OCI-LY7 (cell line): Measurements from ENCODE around the gene BLNK. TPM values are rescaled to one million over a fixed set of nuclear protein-coding genes. Genes with fewer than 3 reads are reported as not detected.

ENCODE experiments used
- BruUV-seq: library from RNA; stranded (reverse); fragments of 400-500 nt; replicated peaks from 2 replicates; lab custom pipeline; 2021; lab: Mats Ljungman, UMichigan
- CTCF ChIA-PET: fragments of 300-600 bp; sonication (Branson Sonifier 250); formaldehyde crosslinking; loops from one replicate; lab custom pipeline; 2022; ENCODE audit warnings: antibody characterized with exemption; ENCODE audit not compliant: unreplicated experiment; lab: Charles Lee
- POLR2A ChIA-PET: fragments of 300-600 bp; sonication (Branson Sonifier 250); formaldehyde crosslinking; loops from one replicate; lab custom pipeline; 2022; ENCODE audit warnings: antibody characterized with exemption; lab: Charles Lee
- DNase-seq: peaks from one replicate; pipeline ENCODE4 v3.0.0-alpha.2; 2015; ENCODE audit warnings: low spot score
- H2AFZ ChIP-seq: fragments of 200-600 bp; sonication (generic), shearing (Covaris generic); 2 replicates; pipeline ENCODE4 v1.6.1; 2014; ENCODE audit warnings: mild to moderate bottlenecking, antibody characterized with exemption, low read length, moderate library complexity
- H3K27ac ChIP-seq: fragments of 200-600 bp; sonication (generic); 2 replicates; pipeline ENCODE4 v1.5.1; 2014; ENCODE audit warnings: mixed run types, low read depth, mild to moderate bottlenecking, moderate library complexity, low read length, inconsistent platforms; ENCODE audit not compliant: poor library complexity, severe bottlenecking
- H3K36me3 ChIP-seq: fragments of 200-600 bp; sonication (generic); 2 replicates; pipeline ENCODE4 v1.6.1; 2014; ENCODE audit warnings: mild to moderate bottlenecking, antibody characterized with exemption, low read length, moderate library complexity, mixed read lengths; ENCODE audit not compliant: insufficient read depth
- H3K4me1 ChIP-seq: fragments of 200-600 bp; sonication (generic); 2 replicates; pipeline ENCODE4 v1.5.1; 2014; ENCODE audit warnings: mild to moderate bottlenecking, low read length; ENCODE audit not compliant: insufficient read depth, poor library complexity, severe bottlenecking
- H3K4me2 ChIP-seq: fragments of 200-600 bp; sonication (generic); 2 replicates; pipeline ENCODE4 v1.6.1; 2014; ENCODE audit warnings: mild to moderate bottlenecking, low read length
- H3K4me3 ChIP-seq: fragments of 200-600 bp; sonication (generic); 2 replicates; pipeline ENCODE4 v1.5.1; 2014; ENCODE audit warnings: mild to moderate bottlenecking, low read depth, low read length; ENCODE audit not compliant: poor library complexity, severe bottlenecking
- H3K79me2 ChIP-seq: fragments of 200-600 bp; sonication (generic); 2 replicates; pipeline ENCODE4 v1.6.1; 2016; ENCODE audit warnings: low read depth, mild to moderate bottlenecking, low read length, moderate library complexity, mixed read lengths; ENCODE audit not compliant: insufficient read depth
- H3K9me2 ChIP-seq: fragments of 200-600 bp; sonication (generic); 2 replicates; pipeline ENCODE4 v1.6.1; 2016; ENCODE audit warnings: mild to moderate bottlenecking, low read length, mixed read lengths; ENCODE audit not compliant: insufficient read depth
- H3K9me3 ChIP-seq: fragments of 200-600 bp; sonication (generic); 2 replicates; pipeline ENCODE4 v1.6.1; 2014; ENCODE audit warnings: mild to moderate bottlenecking, mixed run types, low read length, mixed read lengths
- H4K20me1 ChIP-seq: fragments of 200-600 bp; sonication (generic); 2 replicates; pipeline ENCODE4 v1.6.1; 2014; ENCODE audit warnings: mild to moderate bottlenecking, antibody characterized with exemption, low read length, moderate library complexity, mixed read lengths; ENCODE audit not compliant: insufficient read depth
- EZH2phosphoT487 ChIP-seq: fragments of 200-600 bp; sonication (generic); IDR thresholded peaks from 2 replicates; pipeline ENCODE4 v1.6.1; 2018; ENCODE audit warnings: low read depth, borderline replicate concordance, mild to moderate bottlenecking, mixed run types, antibody characterized with exemption, low read length, moderate library complexity, mixed read lengths
- intact Hi-C: fragments of 100-400 bp; cut with micrococcal nuclease; formaldehyde crosslinking; loops from one replicate; pipeline ENCODE4 v1.10.0; 2022; ENCODE audit not compliant: unreplicated experiment
- total RNA-seq, 2 experiments: library from RNA; depleted of rRNA in 1 of 2; stranded (reverse); fragments of >200 nt in 1 of 2; shearing (Covaris generic) in 1 of 2; gene quantifications; 2 replicates each; pipeline ENCODE4 v1.2.3, GENCODE V29; 2014 to 2022
- TF ChIP-seq, protein P1 (sequence below): fragments of 200-600 bp; sonication (generic); conservative IDR thresholded peaks from 2 replicates; pipeline ENCODE4 v1.5.1; 2014; ENCODE audit warnings: mild to moderate bottlenecking, antibody characterized with exemption, low read length, moderate library complexity, mixed read lengths

Gene BLNK
- total RNA-seq, 2 experiments from 2014 or later, result 113 to 201 TPM

DNA sequence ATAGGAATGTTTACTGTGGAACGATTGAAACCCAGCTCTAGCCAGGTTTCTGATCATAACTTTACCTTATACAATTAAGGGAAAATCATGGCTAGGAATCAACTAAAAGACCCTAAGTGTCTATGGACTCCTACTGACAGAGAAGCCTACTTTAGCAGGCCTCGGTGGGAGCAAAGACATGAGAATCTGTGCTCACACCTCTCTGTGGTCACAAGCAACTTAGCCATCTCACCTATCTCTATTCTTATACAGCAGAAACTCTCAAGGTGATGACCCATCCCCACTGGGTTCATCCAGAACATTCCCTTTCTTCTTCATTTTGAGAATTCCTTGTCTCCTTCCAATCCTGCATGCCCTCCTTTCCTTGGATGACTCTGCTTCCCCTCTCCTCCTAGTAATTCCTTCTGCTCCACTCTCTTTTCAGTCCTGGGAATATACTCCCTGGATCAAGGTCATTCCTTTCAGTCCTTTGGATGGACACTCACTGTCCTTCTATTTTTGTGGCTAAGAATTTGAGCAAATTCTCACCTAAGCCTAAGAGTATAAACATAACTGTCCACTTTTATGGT, 2.9 kb downstream of the BLNK start:
- BruUV-seq, result no TSS peak
- POLR2A ChIA-PET, result interaction anchor here (1.6 to 9.8 kb wide), 7 partner anchors 13 to 39 kb away, joined by 6 to 176 read pairs (median 26); no protein-coding TSS in a partner anchor

GRCh38 chr10:96267234-96267705, 4.1 kb downstream of the BLNK start:
- Histone ChIP-seq H3K4me3 (peak overlapping the region; percentile 90), H3K9me3 (no peaks in the 10 kb centered on the region), H3K9me2 (no peaks in the 10 kb centered on the region), H3K79me2 (peaks cover 100% of the 10 kb centered on the region), H2AFZ (no peak overlapping the region), H4K20me1 (peaks cover 50% of the 10 kb centered on the region), H3K4me1 (peaks cover 64% of the 10 kb centered on the region), H3K36me3 (peaks cover 84% of the 10 kb centered on the region), H3K4me2 (peak overlapping the region; percentile 93), H3K27ac (peak overlapping the region; percentile 13)
- TF ChIP-seq, protein P1, sequence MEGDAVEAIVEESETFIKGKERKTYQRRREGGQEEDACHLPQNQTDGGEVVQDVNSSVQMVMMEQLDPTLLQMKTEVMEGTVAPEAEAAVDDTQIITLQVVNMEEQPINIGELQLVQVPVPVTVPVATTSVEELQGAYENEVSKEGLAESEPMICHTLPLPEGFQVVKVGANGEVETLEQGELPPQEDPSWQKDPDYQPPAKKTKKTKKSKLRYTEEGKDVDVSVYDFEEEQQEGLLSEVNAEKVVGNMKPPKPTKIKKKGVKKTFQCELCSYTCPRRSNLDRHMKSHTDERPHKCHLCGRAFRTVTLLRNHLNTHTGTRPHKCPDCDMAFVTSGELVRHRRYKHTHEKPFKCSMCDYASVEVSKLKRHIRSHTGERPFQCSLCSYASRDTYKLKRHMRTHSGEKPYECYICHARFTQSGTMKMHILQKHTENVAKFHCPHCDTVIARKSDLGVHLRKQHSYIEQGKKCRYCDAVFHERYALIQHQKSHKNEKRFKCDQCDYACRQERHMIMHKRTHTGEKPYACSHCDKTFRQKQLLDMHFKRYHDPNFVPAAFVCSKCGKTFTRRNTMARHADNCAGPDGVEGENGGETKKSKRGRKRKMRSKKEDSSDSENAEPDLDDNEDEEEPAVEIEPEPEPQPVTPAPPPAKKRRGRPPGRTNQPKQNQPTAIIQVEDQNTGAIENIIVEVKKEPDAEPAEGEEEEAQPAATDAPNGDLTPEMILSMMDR, result no peak
- TF ChIP-seq EZH2phosphoT487, result no peak
- intact Hi-C loops, result no loop called here
- ChIA-PET CTCF (interaction anchor here (1.0 kb wide), 1 partner anchor 24 kb away, joined by 3 read pairs; no protein-coding TSS in a partner anchor), POLR2A (interaction anchor here (0.5 to 2.4 kb wide), 9 partner anchors 12 to 1038 kb away, joined by 3 to 19 read pairs (median 4); no protein-coding TSS in a partner anchor)
- no TSS peak for BruUV-seq
- DNase-seq, result no peak

More for the DNA sequence above, 2.9 kb downstream of the BLNK start:
- Histone ChIP-seq H3K27ac (peak overlapping the region; percentile 13), H3K4me2 (peak overlapping the region; percentile 93), H3K36me3 (peaks cover 72% of the 10 kb centered on the region), H3K4me3 (peak overlapping the region; percentile 90), H3K4me1 (peaks cover 62% of the 10 kb centered on the region), H3K79me2 (peaks cover 91% of the 10 kb centered on the region), H2AFZ (no peak overlapping the region), H3K9me2 (no peaks in the 10 kb centered on the region), H4K20me1 (peaks cover 46% of the 10 kb centered on the region), H3K9me3 (no peaks in the 10 kb centered on the region)
- DNase-seq, result no peak
- intact Hi-C loops, result no loop called here
- TF ChIP-seq, protein P1, result no peak
- TF ChIP-seq EZH2phosphoT487, result no peak
- CTCF ChIA-PET, result no interaction called here
